GM12872 (cell line): Measurements from ENCODE around the gene MRM1.

ENCODE experiments used
- TF ChIP-seq, protein P1 (sequence below): IDR thresholded peaks from 3 replicates; pipeline ENCODE4 v1.5.1; 2011; ENCODE audit warnings: low read depth, mild to moderate bottlenecking, low read length, moderate library complexity; ENCODE audit not compliant: insufficient read depth

Gene MRM1

DNA sequence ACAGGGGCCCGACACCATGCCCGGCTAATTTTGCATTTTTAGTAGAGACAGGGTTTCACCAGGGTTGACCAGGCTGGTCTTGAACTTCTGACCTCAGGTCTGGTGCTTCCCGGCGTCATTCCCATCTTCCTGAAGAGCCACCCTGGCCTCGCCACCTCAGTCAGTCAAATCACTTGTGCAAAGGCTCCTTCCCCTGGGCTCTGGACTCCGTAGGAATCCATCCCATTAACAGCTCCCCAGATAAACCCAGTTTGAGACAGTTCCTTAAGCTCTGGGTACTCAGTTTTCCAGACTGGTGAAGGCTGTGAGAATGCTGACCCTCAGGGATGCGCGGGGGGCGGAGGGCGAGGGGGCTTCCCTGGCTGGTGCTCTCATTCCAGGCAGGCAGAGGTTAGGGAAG is 39.5 kb downstream of the MRM1 start:
- TF ChIP-seq, protein P1, sequence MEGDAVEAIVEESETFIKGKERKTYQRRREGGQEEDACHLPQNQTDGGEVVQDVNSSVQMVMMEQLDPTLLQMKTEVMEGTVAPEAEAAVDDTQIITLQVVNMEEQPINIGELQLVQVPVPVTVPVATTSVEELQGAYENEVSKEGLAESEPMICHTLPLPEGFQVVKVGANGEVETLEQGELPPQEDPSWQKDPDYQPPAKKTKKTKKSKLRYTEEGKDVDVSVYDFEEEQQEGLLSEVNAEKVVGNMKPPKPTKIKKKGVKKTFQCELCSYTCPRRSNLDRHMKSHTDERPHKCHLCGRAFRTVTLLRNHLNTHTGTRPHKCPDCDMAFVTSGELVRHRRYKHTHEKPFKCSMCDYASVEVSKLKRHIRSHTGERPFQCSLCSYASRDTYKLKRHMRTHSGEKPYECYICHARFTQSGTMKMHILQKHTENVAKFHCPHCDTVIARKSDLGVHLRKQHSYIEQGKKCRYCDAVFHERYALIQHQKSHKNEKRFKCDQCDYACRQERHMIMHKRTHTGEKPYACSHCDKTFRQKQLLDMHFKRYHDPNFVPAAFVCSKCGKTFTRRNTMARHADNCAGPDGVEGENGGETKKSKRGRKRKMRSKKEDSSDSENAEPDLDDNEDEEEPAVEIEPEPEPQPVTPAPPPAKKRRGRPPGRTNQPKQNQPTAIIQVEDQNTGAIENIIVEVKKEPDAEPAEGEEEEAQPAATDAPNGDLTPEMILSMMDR, result no peak

DNA sequence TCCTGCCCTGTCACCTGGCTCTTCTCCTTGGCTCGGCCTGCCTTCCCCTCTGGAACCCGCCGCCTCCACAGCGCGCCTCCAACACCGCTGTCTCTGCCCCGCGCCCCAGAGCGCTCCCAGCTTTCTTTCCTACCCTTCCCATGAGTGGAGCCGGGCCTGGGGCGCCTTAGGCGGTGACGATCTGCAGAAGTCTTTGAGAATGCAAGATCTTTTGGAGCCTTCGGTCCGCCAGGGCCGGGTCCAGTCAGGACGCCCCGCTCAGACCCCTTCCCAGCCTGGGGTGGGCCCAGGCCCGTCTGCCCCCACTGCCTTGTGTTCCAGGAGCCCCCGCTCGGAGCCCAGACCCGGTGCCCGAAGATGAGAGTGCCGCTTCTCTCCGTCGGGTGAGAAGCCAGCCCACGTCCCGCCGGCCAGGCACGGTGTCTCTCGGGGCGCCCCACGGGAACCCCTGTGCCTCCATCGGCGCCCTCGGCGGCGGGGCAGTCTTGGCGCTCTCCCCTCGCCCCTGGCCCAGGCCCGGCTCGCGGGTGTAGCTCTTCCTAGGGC is 40.0 kb downstream of the MRM1 start:
- TF ChIP-seq, protein P1, result no peak

DNA sequence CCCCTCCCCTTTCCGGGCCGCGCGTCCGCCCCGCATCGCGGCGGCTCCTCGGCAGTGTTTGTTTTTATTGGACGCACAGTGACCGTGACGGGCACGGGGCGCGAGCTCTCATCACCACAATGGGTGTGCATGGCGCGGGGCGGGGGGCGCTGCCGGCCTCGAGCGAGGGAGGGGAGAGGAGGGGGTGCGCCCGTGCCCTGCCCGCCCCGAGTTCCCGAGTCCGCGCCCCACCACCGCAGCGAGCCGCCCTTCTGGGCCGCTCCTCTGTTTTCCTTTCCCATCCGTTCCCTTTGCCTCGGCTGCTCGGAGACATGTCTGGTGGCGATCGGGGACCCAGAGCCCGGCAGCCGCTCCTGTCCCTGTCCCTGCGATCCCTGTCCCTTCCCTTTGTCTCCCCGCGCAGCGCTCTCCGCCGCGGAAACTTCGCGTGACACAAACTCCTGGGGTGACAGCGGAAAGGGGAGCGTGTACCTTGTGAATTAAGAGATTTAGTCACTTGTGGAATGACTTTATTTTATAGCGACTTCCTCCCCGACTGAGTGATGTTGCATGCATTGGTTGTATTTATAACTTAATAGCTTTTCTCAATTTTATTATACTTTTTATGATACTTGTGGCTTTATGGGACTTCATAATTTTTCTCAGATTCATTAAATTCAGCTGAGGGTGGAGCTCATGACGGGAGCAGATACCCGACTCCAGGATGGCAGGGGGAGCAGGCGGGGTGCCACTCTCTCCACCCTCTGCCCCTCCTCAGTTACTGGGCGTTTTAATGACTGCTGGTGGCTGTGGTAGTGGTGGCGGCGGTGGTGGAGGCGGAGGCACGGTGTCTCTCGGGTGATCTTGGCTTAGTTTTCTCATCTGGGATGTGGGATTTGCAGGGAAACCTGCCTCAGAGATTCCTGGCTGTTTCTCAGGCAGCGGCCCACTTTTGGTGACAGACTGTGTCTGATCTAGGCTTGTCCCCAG is 40.8 kb downstream of the MRM1 start:
- TF ChIP-seq, protein P1, result no peak

DNA sequence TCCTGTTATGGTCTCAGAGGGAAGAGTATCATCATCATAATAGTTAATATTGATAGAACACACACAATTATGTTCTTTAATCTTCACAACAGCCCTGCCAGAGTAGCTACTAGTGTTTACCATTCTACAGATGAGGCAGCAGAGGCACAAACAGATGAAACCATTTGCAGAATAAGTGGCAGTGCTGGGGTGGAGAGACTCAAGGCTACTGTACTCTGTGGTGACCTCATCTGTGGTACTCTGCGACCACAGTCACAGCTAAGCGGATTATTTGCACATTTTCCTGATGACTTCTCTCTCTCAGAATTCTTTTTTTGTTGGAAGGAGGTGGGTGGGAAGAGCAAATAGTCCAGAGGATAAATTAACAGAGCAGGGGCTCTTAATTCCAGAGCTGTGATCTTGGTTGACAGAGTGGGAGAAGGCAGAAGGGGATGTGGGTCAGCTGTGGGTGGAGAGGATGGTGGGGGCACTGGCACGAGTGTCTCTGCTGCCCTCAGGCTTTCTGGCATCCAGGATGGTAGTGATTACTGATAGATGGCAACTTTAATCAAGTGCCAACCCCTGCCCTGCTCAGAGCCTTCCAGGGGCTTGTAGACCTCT is 41.8 kb downstream of the MRM1 start:
- TF ChIP-seq, protein P1, result no peak

DNA sequence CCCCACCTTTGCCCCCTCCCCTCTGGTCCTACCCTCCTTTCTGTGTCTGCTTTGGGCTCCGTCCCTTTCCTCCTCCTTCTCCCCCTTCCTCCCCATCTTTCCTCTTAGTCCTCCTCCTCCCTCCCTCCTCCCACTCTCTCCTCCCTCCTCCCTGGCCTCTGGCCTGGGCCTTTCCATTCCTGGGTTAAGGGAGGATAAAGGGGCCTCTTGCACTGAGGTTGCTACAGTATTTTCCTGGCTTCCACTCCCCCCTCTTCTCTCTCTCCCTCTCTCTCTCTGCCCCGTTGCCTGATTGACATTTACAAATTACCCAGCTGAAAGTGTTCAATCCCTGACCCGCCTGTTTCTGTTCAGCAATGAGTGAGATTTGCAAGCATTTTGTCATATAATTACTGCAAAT is 44.0 kb downstream of the MRM1 start:
- TF ChIP-seq, protein P1, result no peak

DNA sequence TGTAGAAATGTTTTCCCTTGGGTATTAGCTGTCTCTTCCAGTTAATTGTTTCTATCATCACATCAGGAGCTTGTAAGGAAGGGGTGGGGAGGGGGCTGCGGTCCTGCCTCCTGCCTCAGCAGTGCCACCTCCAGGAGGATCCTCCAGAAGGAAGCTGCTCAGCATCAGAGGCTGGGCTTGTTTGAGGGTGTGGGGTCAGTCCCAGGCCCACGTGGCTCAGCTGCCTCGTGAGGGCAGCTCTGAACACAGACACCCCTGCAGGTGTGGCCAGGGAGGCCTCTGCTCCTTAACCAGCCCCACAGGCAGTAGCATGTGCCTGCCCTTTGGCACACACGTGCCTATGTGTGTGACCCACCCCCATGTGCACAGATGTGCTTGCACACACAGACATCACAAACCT is 46.3 kb downstream of the MRM1 start:
- TF ChIP-seq, protein P1, result no peak

DNA sequence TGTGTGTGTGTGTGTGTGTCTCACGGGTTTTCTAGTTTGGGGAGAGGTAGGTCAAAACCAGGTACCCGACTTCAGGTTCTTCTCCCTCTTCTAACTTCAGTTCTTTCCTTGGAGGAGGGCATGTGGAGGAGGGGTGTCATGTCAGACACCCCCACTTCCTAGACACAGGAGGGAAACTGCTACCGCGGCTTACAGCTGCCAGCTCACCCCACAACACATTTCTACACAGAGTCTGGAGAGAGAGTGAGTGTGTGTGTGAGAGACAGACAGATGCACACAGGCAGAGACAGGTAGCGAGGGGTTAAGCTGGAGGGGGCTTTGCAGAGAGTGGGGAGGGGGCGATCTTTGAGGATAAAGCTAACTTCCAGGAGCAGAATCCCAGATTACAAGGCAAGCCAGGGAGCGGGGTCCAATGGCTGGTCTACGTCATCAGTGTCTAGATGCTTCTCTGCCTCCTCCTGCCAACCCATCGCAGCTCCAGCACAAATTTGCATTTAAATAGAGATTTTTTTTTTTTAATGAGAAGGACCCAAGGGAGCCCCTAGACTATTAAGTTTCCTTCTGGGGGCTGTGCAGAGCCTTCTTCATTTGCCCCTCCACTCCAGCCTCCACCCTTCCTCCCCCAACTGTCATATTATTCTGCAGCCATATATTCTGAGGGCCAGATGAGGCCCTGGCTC is 48.9 kb downstream of the MRM1 start:
- TF ChIP-seq, protein P1, result no peak
